Suppressor macrophage treated with lipopolysaccharide for 1 hour (primary cell): ENCODE data around the gene ZBP1.

Source experiments
- DNase-seq, 3 donors: peaks; one replicate each; pipeline ENCODE4 v3.0.0-alpha.2; 2020 to 2022

Gene ZBP1

GRCh38 chr20:57658447-57658832, 38.2 kb upstream of the ZBP1 start:
- DNase-seq: no peak

DNA sequence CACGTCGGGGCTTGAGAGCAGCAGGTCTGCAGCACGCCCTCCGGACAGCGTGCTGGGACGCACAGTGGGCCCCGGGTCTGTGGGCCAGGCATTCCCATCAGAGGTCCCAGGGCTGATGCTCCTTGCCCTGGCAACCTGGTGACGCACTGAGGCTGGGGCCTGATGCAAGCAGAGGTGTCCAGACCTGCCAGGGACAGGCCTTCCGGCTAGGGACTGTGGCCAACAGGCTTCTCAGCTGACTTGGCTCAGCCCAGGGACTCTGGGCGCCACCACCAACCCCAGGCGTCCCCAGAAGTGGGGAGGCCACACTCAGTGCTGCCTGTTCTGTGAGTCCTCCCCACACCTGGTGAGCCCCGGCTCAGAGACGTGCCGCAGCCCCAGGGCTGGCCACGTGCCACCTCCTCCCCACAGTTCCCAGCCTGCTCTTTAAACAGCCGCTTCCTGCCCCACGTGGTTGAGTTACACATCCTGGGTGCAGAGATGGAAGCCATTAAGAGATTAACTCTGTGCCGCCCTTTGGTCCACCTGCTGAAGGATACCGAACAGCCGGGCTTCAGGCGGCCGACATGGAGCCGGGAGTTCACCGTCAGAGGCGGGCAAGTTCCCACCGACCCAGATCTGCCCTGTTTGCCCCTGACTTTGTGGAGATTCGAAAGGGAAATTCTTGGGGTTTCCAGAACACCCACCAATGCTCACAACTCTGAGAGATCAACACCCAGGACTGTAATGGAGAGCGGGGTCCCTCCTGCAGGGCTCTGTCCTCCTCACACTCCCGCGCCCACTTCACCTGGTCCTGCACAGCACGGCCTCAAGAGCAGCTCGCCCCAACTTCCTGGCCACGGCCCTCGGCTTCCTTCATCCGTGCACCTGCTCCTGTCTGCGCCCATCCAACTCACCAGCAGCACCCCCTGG, 37.6 kb upstream of the ZBP1 start:
- no peak for DNase-seq

- DNase-seq: no peak
Observed at GRCh38 chr20:57656821-57657534, 36.8 kb upstream of the ZBP1 start.

- DNase-seq: no peak
Observed at GRCh38 chr20:57656252-57656820, 36.1 kb upstream of the ZBP1 start.

- no peak for DNase-seq
Observed at GRCh38 chr20:57655809-57656155, 35.6 kb upstream of the ZBP1 start.

- no peak for DNase-seq
Observed at GRCh38 chr20:57654998-57655808, 35.0 kb upstream of the ZBP1 start.

GRCh38 chr20:57654363-57654997, 34.3 kb upstream of the ZBP1 start:
- peak; percentile 50 to 60 (median 56) for DNase-seq

DNA sequence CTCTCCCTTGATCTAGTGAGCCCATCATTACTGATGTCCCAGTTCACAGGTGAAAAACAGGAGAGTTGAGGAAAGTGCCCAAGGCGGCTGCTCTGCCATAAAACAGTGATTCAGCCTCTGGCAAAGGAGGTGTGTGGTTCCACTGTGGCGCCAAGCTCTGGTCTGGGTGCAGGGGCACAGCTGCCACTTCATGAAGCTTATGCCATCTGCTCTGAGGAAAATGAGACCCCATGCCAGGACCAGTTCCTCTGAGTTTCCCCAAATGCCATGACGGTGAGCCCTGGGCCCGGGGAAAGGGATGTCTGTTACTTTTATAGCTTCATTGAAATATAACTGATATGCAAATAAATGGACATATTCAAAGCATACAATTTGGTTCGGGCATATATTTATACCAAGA, 33.7 kb upstream of the ZBP1 start:
- no peak for DNase-seq

DNA sequence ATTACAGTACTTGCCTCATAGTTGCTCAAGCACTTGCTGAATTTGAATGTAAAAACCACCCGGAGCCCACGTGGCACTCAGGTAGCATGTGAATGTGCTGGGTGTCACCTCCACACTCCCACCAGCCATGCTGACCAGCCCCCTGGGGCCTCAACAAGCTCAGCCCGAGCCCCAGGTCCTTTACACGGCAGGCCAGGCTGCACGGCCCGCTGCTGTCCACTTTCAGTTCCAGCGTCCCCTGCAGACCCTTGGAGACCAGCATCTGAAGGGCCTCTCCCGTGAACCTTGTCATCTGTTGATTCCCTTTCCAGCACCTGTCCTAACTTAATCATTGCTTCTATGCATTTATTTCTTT, 33.3 kb upstream of the ZBP1 start:
- DNase-seq: no peak

- no peak for DNase-seq
Observed at GRCh38 chr20:57652606-57653545, 32.6 kb upstream of the ZBP1 start.

DNA sequence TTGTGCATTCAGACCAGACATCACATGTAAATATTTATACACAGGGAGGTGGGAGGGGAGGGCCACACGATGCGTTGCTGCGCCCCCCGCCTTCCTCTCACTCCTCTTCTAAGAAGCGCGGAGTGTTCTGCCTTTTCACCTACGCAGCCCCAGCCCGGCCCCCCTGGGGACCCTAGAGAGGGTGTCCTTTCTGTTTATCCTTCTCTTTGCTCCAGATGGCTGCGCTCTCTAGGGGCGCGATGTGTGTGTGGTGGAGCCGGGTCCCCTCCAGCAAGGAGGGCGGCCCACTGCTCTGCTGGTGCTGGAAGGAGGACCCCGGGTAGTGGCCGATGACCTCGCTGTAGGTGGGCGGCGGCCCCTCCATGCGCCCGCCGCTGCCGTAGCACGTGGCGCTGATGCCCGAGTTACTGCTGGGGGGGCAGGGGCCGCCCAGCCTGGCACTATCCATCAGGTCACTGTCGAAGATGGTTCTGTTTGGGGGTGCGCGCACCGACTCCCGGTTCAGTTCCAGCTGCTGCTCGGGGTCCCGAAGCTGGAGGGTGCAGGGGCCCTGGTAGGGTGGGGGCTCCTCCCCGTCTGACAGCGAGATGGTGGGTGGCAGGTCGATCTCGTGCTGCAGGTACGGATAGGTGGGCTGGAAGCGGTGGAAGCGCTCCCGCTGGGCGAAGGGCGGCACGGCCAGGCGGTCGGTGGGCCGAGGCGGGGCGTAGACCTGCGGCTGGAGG, 31.8 kb upstream of the ZBP1 start:
- no peak for DNase-seq

DNA sequence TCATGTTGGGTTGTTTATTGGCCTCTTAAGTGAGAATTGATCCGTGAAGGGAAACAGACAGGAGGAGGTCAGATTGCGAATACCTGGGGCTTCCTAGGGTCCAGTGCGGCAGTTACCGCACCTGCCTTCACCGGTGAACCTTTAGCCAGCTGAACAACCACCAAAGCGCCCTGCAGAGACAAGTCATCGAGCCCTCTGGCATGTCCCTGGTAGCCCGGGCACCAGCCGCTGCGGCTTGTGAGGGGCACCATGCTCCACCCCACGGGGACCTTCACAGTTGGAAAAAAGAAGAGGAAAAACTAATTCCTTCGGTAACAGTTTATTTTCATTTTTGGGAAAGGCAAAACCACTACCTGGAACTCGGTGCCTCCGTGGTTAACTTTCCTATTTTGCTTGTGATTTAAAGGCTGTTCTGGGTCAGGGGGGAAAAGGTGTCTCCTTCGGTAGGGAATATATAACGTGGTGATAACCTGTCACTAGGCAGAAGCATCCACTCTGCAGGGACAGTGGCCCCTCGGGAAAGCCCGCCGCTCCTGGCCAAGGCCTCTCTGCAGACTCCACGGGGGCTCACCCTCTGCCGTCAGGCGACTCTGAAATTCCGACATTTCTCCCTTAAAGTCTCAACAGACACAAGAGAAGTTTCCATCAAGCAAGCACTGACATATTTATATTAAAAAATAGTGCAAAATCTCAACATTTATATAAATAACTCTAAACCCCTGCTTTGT, 30.7 kb upstream of the ZBP1 start:
- DNase-seq: no peak

DNA sequence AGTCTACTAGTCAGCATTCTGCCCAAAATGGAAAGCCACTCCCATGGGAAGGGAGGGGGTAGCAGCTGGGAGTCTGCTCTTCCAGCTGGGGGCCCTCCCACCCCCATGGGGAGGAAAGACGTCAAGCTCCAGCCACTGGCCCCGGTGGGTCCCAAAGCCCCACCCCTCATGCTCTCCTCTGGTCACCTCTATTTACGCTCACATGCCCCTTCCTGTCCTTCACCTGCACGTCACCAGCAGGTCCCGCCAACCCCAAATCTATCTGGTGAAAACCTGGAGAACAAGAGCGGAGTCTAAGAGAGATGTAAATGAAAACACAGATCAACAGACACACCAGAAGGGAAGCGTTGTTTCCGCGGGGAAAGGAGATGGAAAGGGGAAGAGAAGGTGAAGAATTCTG, 30.0 kb upstream of the ZBP1 start:
- no peak for DNase-seq

- no peak for DNase-seq
Observed at GRCh38 chr20:57649617-57650015, 29.4 kb upstream of the ZBP1 start.

DNA sequence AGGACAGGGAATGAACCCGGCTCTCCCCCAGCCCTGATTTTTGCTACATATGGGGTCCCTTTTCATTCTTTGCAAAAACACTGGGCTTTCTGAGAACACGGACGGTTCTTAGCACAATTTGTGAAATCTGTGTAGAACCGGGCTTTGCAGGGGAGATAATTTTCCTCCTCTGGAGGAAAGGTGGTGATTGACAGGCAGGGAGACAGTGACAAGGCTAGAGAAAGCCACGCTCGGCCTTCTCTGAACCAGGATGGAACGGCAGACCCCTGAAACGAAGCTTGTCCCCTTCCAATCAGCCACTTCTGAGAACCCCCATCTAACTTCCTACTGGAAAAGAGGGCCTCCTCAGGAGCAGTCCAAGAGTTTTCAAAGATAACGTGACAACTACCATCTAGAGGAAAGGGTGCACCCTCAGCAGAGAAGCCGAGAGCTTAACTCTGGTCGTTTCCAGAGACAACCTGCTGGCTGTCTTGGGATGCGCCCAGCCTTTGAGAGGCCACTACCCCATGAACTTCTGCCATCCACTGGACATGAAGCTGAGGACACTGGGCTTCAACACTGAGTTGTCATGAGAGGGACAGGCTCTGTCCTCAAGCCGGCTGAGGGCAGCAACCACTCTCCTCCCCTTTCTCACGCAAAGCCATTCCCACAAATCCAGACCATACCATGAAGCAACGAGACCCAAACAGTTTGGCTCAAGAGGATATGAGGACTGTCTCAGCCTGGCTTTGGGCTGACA, 28.8 kb upstream of the ZBP1 start:
- no peak for DNase-seq

DNA sequence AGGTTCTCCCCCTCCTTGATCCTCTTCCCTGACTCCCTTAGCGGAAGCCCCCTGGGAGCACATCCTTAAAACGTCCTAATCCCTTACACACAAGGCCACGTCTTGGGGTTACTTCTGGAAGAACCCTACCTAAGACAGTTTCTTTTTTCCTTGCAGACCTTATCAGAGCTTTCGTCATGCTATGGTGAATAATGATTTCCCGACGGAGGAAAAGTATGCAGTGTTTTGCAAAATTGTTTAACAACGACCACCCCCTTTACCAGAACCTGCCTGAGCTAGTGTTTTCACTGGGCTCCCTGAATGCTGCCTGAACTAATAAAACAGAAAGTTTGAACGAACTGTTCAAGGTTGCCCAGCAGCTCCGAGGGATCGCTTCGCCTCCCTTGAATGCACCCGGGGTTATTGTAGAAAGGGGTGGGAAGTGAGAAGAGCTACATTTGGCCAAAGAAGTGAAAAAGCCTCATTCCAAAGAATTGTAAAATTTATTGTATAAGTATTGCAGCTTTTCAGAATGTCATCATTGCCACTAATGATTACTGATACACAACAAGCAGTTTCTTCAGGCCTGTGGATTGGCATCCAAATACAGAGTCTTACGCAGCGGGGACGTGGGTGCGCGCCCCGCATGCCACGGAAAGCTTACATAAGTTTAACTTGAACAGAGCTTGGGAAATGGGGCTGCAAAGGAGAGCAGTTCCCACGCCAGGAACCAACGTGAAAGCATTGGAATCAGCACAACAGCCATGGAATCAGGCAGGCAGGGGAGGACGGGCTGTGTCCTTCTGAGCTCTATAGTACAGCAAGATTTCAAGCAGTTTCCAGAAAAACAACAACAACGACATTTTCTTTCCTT, 27.9 kb upstream of the ZBP1 start:
- no peak for DNase-seq

DNA sequence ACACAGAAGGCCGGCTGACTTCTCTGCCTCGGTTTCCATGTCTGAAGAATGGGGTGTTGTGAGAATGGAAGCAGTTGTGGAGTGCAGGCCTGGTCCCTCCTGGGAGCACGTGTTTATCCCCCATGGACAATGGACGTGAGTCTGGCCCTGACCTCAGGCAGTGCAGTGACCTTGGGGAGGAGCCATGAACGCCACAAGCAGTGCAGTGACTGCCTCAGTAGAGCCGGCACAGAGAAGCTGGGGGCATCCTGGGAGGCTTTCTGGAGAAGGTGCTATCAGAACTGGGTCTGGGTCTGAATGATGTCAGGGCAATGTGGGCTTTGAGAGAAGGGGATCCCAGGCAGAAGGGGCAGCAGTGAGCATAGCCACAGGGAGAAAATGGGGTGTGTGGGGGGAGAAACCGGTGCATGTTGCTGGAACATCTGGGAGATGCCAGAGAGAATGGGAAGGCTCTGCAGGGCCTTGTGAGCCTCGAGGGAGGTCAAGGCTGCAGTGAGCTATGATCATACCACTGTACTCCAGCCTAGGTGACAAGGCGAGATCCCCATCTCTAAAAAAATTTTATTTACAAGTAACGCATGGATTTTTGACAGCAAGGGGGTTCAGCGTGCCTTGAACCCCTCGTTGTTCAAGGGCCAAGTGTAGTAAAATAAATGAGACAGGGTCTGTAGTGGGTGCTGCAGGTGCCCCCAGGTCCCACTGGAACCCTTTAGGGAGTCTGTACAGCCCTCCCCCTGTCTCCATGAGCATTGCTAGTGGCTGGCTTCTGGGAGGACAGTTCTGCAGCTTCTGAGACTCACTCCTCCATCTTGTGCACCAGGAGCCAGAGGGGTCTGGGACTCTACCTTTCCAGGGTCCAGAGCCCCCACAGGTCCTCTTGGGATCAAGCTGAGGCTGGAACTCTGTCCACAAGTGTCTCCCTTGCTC, 27.0 kb upstream of the ZBP1 start:
- DNase-seq: no peak
